Mammary epithelial cell (primary cell): ENCODE data around the gene XPA.

ENCODE experiments used
- EZH2 ChIP-seq: IDR thresholded peaks from 2 replicates; pipeline ENCODE4 v1.6.1; 2012; ENCODE audit warnings: low read length, inconsistent platforms, borderline replicate concordance
- TF ChIP-seq, protein P1 (sequence below), 2 donors: IDR thresholded peaks in 1 of 2; conservative IDR thresholded peaks in 1 of 2; 2 replicates each; pipeline ENCODE4 v1.5.1; 2011 to 2012; ENCODE audit warnings: inconsistent platforms in 2 of 2, low read length in 2 of 2, mild to moderate bottlenecking in 2 of 2, control low read depth in 1 of 2, low read depth in 1 of 2; ENCODE audit not compliant: insufficient read depth in 1 of 2; ENCODE audit errors: extremely low read depth in 1 of 2

DNA sequence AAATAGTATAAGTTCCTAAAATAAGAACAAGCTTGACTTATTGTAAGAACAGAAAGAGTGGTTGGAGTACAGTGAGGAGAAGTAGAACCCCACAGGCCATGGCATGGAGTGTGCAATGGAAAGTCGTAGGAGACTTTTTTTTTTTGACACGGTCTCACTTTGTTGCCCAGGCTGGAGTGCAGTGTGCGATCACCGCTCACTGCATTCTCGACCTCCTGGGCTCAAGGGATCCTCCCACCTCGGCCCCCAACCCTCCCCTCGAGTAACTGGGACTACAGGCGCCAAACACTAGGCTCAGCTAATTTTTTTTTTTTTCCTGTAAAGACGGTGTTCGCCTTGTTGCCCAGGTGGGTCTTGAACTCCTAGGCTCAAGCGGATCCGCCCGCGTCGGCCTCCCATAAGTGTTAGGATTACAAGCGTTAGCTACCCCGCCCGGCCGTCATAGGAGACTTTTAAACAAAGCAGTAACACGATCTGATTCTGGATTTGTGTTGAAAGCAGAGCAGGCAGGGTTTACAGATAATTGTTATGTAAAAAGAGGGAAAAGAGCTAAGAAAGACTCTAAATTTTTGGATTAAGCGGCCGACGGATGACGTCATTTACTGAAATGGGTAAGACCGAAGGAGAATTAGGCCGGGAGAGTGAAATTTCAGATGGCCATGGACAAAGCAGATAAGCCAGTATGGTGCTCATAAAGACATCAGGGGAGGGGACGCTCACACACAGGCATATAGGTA lies 64.7 kb downstream of the XPA start:
- TF ChIP-seq, protein P1, sequence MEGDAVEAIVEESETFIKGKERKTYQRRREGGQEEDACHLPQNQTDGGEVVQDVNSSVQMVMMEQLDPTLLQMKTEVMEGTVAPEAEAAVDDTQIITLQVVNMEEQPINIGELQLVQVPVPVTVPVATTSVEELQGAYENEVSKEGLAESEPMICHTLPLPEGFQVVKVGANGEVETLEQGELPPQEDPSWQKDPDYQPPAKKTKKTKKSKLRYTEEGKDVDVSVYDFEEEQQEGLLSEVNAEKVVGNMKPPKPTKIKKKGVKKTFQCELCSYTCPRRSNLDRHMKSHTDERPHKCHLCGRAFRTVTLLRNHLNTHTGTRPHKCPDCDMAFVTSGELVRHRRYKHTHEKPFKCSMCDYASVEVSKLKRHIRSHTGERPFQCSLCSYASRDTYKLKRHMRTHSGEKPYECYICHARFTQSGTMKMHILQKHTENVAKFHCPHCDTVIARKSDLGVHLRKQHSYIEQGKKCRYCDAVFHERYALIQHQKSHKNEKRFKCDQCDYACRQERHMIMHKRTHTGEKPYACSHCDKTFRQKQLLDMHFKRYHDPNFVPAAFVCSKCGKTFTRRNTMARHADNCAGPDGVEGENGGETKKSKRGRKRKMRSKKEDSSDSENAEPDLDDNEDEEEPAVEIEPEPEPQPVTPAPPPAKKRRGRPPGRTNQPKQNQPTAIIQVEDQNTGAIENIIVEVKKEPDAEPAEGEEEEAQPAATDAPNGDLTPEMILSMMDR (conservative IDR thresholded peaks at IDR 0.05 in 1 of 2, IDR thresholded peaks at IDR 0.05 in 1 of 2; ENCODE audit: extremely low read depth in 1 of 2, insufficient read depth in 1 of 2, low read depth in 1 of 2, low read length in 2 of 2), result no peak
- no peak for TF ChIP-seq EZH2
